HEK293 (cell line): Measurements from ENCODE around the gene LRRC15.

ENCODE experiments used
- CTCF ChIA-PET: fragments of 350-600 bp; formaldehyde crosslinking; extraction: SDS; loops from one replicate; lab custom pipeline; 2021; ENCODE audit warnings: antibody characterized with exemption; lab: Yijun Ruan, JAX
- POLR2A ChIA-PET: fragments of 300-600 bp; formaldehyde crosslinking; extraction: SDS; loops from one replicate; lab custom pipeline; 2020; ENCODE audit warnings: antibody characterized with exemption, inconsistent platforms; lab: Yijun Ruan, JAX
- H3K27ac ChIP-seq: fragments of 200-500 bp; sonication (Bioruptor generic); 2 replicates; pipeline ENCODE4 v1.5.1; 2014; ENCODE audit warnings: low read depth, low read length, control low read depth, inconsistent platforms; ENCODE audit errors: extremely low read depth
- H3K36me3 ChIP-seq, 2 experiments: fragments of 200-500 bp in 1 of 2; sonication (Bioruptor generic) in 1 of 2; 1 replicate in 1 of 2; 2 replicates in 1 of 2; pipeline ENCODE4 v1.5.1; 2014 to 2017; ENCODE audit warnings: inconsistent platforms in 2 of 2, low read length in 2 of 2; ENCODE audit not compliant: control insufficient read depth in 2 of 2, insufficient read depth in 1 of 2
- H3K4me1 ChIP-seq: fragments of 200-500 bp; sonication (Bioruptor generic); 2 replicates; pipeline ENCODE4 v1.5.1; 2014; ENCODE audit warnings: mild to moderate bottlenecking, low read length, inconsistent platforms; ENCODE audit not compliant: control insufficient read depth, insufficient read depth
- H3K4me3 ChIP-seq: 2 replicates; pipeline ENCODE4 v1.5.1; 2011; ENCODE audit warnings: low read depth, mild to moderate bottlenecking, control low read depth, low read length, moderate library complexity
- H3K9me3 ChIP-seq: fragments of 200-500 bp; sonication (Bioruptor generic); 2 replicates; pipeline ENCODE4 v1.5.1; 2014; ENCODE audit warnings: low read depth, low read length, inconsistent platforms; ENCODE audit not compliant: control insufficient read depth, insufficient read depth
- BCL11B ChIP-seq: fragments of 450-650 bp; formaldehyde crosslinking; IDR thresholded peaks from 2 replicates; pipeline ENCODE4 v1.5.1; 2016; ENCODE audit warnings: low read depth, missing biosample characterization, missing genetic modification characterization
- EGR2 ChIP-seq: fragments of 450-650 bp; formaldehyde crosslinking; IDR thresholded peaks from 2 replicates; pipeline ENCODE4 v1.5.1; 2016; ENCODE audit warnings: low read depth, missing biosample characterization, missing genetic modification characterization
- FEZF1 ChIP-seq: fragments of 450-650 bp; formaldehyde crosslinking; IDR thresholded peaks from 2 replicates; pipeline ENCODE4 v1.5.1; 2016; ENCODE audit warnings: missing biosample characterization, missing genetic modification characterization
- GLI4 ChIP-seq: fragments of 450-650 bp; formaldehyde crosslinking; IDR thresholded peaks from 2 replicates; pipeline ENCODE4 v1.5.1; 2016; ENCODE audit warnings: missing biosample characterization, missing genetic modification characterization
- GLIS1 ChIP-seq: fragments of 450-650 bp; formaldehyde crosslinking; IDR thresholded peaks from 2 replicates; pipeline ENCODE4 v1.5.1; 2016; ENCODE audit warnings: missing biosample characterization, missing genetic modification characterization
- HOXD13 ChIP-seq: sonication (generic); formaldehyde crosslinking; IDR thresholded peaks from 2 replicates; pipeline ENCODE4 v1.8.0; 2022; ENCODE audit warnings: missing genetic modification reagents, borderline replicate concordance
- KLF16 ChIP-seq: fragments of 450-650 bp; formaldehyde crosslinking; IDR thresholded peaks from 2 replicates; pipeline ENCODE4 v1.5.1; 2017; ENCODE audit warnings: missing biosample characterization, missing genetic modification characterization
- SP2 ChIP-seq: fragments of 450-650 bp; formaldehyde crosslinking; IDR thresholded peaks from 2 replicates; pipeline ENCODE4 v1.5.1; 2016; ENCODE audit warnings: missing biosample characterization, missing genetic modification characterization
- TRIM28 ChIP-seq: IDR thresholded peaks from 2 replicates; pipeline ENCODE4 v1.6.1; 2011; ENCODE audit warnings: low read length, control low read depth, borderline replicate concordance
- YY1 ChIP-seq: fragments of 450-650 bp; formaldehyde crosslinking; IDR thresholded peaks from 2 replicates; pipeline ENCODE4 v1.5.1; 2018; ENCODE audit warnings: missing biosample characterization, missing genetic modification characterization
- ZNF112 ChIP-seq: fragments of 450-650 bp; formaldehyde crosslinking; IDR thresholded peaks from 2 replicates; pipeline ENCODE4 v1.5.0; 2017; ENCODE audit warnings: missing biosample characterization, missing genetic modification characterization
- ZNF114 ChIP-seq: fragments of 450-650 bp; formaldehyde crosslinking; IDR thresholded peaks from 2 replicates; pipeline ENCODE4 v1.5.0; 2017; ENCODE audit warnings: missing biosample characterization, missing genetic modification characterization
- ZNF155 ChIP-seq: fragments of 450-650 bp; formaldehyde crosslinking; IDR thresholded peaks from 2 replicates; pipeline ENCODE4 v1.5.1; 2016; ENCODE audit warnings: missing biosample characterization, missing genetic modification characterization
- ZNF16 ChIP-seq: fragments of 450-650 bp; formaldehyde crosslinking; IDR thresholded peaks from 2 replicates; pipeline ENCODE4 v1.5.1; 2016; ENCODE audit warnings: low read depth, missing biosample characterization, missing genetic modification characterization
- ZNF248 ChIP-seq: fragments of 450-650 bp; formaldehyde crosslinking; IDR thresholded peaks from 2 replicates; pipeline ENCODE4 v1.5.1; 2017; ENCODE audit warnings: missing biosample characterization, missing genetic modification characterization
- ZNF341 ChIP-seq: fragments of 450-650 bp; formaldehyde crosslinking; IDR thresholded peaks from 2 replicates; pipeline ENCODE4; 2016; ENCODE audit warnings: low read depth, missing biosample characterization, missing genetic modification characterization
- ZNF433 ChIP-seq: fragments of 450-650 bp; formaldehyde crosslinking; IDR thresholded peaks from 2 replicates; pipeline ENCODE4 v1.5.1; 2016; ENCODE audit warnings: missing biosample characterization, missing genetic modification characterization, low read depth
- ZNF501 ChIP-seq: fragments of 450-650 bp; formaldehyde crosslinking; IDR thresholded peaks from 2 replicates; pipeline ENCODE4 v1.5.1; 2016; ENCODE audit warnings: missing biosample characterization, missing genetic modification characterization
- ZNF521 ChIP-seq: fragments of 450-650 bp; formaldehyde crosslinking; IDR thresholded peaks from 2 replicates; pipeline ENCODE4 v1.5.1; 2017; ENCODE audit warnings: missing biosample characterization, mild to moderate bottlenecking, missing genetic modification characterization
- ZNF626 ChIP-seq: fragments of 450-650 bp; sonication (Bioruptor Pico); formaldehyde crosslinking; IDR thresholded peaks from 2 replicates; pipeline ENCODE4 v1.5.1; 2018; ENCODE audit warnings: missing biosample characterization, missing genetic modification characterization, inconsistent platforms
- ZNF670 ChIP-seq: fragments of 450-650 bp; formaldehyde crosslinking; IDR thresholded peaks from 2 replicates; pipeline ENCODE4 v1.5.1; 2016; ENCODE audit warnings: missing biosample characterization, missing genetic modification characterization, low read depth
- ZSCAN16 ChIP-seq: fragments of 450-650 bp; formaldehyde crosslinking; IDR thresholded peaks from 2 replicates; pipeline ENCODE4 v1.5.1; 2016; ENCODE audit warnings: missing biosample characterization, missing genetic modification characterization
- TF ChIP-seq, protein P1 (sequence below): fragments of 450-650 bp; formaldehyde crosslinking; IDR thresholded peaks from 2 replicates; pipeline ENCODE4 v1.5.1; 2016; ENCODE audit warnings: missing biosample characterization, missing genetic modification characterization, low read depth
- TF ChIP-seq, protein P2 (sequence below): fragments of 450-650 bp; formaldehyde crosslinking; IDR thresholded peaks from 2 replicates; pipeline ENCODE4 v1.5.1; 2016; ENCODE audit warnings: missing biosample characterization, missing genetic modification characterization
- TF ChIP-seq, protein P3 (sequence below): fragments of 450-650 bp; formaldehyde crosslinking; IDR thresholded peaks from 2 replicates; pipeline ENCODE4 v1.5.1; 2017; ENCODE audit warnings: missing biosample characterization, missing genetic modification characterization
- TF ChIP-seq, protein P4 (sequence below): fragments of 450-650 bp; formaldehyde crosslinking; IDR thresholded peaks from 2 replicates; pipeline ENCODE4 v1.5.1; 2016; ENCODE audit warnings: missing biosample characterization, missing genetic modification characterization
- TF ChIP-seq, protein P5 (sequence below): fragments of 450-650 bp; formaldehyde crosslinking; IDR thresholded peaks from 2 replicates; pipeline ENCODE4 v1.5.1; 2016; ENCODE audit warnings: missing biosample characterization, missing genetic modification characterization
- TF ChIP-seq, protein P6 (sequence below): fragments of 450-650 bp; formaldehyde crosslinking; IDR thresholded peaks from 2 replicates; pipeline ENCODE4 v1.5.1; 2017; ENCODE audit warnings: missing biosample characterization, missing genetic modification characterization

Gene LRRC15

DNA sequence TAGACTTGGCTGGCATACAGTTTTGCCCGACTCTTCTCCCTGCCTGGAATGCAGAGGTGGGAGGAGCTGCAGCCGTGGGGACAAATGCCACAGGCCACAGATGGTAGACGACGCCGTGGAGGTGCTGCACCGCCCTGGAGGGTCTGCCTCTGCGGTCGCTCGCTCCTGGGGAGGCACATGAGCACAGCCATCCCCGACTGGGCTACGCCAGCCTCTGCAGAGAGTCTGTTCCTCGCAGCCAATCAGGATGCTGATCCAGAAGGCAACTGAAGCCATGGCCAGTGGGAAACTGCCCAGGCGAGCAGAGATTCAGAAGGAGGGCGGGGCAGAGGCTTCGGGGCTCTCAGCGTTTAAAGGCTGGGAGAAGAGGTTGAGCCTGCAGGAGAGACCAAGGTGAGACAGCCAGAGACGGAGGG lies 11.9 kb upstream of the LRRC15 start (continued):
- TF ChIP-seq GLIS1 (tag by site-specific recombination) = no peak
- TF ChIP-seq, protein P1, sequence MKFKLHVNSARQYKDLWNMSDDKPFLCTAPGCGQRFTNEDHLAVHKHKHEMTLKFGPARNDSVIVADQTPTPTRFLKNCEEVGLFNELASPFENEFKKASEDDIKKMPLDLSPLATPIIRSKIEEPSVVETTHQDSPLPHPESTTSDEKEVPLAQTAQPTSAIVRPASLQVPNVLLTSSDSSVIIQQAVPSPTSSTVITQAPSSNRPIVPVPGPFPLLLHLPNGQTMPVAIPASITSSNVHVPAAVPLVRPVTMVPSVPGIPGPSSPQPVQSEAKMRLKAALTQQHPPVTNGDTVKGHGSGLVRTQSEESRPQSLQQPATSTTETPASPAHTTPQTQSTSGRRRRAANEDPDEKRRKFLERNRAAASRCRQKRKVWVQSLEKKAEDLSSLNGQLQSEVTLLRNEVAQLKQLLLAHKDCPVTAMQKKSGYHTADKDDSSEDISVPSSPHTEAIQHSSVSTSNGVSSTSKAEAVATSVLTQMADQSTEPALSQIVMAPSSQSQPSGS (tag by site-specific recombination) = no peak
- no peak for TF ChIP-seq SP2 (tag by site-specific recombination)

DNA sequence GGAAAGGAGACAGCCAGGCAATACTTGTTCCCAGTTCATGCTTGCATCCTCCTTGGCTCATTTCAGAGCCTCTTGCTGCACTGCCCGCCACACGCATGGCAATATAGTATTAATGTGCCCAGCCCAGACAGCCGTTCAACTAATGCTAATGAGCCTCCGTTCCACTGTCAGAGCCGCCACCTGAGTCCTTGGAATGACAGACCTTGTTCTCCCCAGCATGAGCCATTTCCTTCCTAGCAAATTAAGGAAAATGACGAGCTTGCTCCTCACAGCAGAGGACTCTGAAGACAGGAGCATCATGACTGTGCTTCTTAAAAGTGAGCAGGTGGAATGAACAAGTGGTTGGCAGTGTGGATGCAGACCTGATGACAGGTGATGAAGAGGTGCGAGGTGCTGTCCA lies 10.8 kb upstream of the LRRC15 start:
- H3K36me3 ChIP-seq = no peaks in the 10 kb centered on the region
- H3K4me3 ChIP-seq = no peak overlapping the region
- no peaks in the 10 kb centered on the region for H3K9me3 ChIP-seq
- no peak overlapping the region for H3K27ac ChIP-seq
- POLR2A ChIA-PET = no interaction called here
- no peak for TF ChIP-seq ZNF433
- TF ChIP-seq ZNF501 (tag by site-specific recombination) = no peak
- TF ChIP-seq FEZF1 (tag by site-specific recombination) = no peak
- no peak for TF ChIP-seq GLI4 (tag by site-specific recombination)
- no peak for TF ChIP-seq KLF16 (tag by site-specific recombination)
- no peak for TF ChIP-seq ZNF341
- no peak for TF ChIP-seq ZNF155
- TF ChIP-seq ZNF521 (tag by site-specific recombination) = no peak
- no peak for TF ChIP-seq HOXD13 (CRISPR knock-in tag)
- TF ChIP-seq, all 188 proteins: peak for 0
- H3K4me1 ChIP-seq = no peaks in the 10 kb centered on the region
- CTCF ChIA-PET = no interaction called here

DNA sequence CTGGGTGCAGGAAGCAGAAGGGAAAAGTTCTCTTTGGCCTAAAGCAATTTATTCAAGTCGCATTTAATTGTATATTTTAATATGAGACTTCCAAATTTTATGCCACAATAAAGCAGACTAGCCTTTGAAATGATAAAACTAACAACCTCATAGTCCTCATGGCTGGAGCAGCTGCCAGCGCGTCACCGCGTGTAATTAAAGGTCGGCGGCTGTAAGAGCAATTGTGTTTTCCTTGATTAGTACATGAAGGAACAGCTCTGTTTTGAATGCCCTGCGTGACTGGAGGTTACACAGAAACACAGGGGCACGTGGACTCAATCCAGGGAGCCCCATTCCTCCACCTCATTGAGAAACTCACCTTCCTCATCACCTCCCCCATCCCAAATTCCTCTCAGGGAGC lies 10.1 kb upstream of the LRRC15 start:
- Histone ChIP-seq H3K4me1 (no peaks in the 10 kb centered on the region), H3K4me3 (no peak overlapping the region), H3K27ac (no peak overlapping the region), H3K36me3 (no peaks in the 10 kb centered on the region), H3K9me3 (no peaks in the 10 kb centered on the region)
- ChIA-PET POLR2A (no interaction called here), CTCF (no interaction called here)
- TF ChIP-seq ZNF114 (tag by site-specific recombination) (no peak), ZNF248 (no peak), EGR2 (tag by site-specific recombination) (no peak), ZNF626 (tag by site-specific recombination) (no peak), ZNF16 (tag by site-specific recombination) (no peak), YY1 (tag by site-specific recombination) (no peak), TRIM28 (no peak), ZNF112 (tag by site-specific recombination) (no peak), BCL11B (tag by site-specific recombination) (no peak), ZSCAN16 (no peak), ZNF670 (tag by site-specific recombination) (no peak)
- TF ChIP-seq, protein P2, sequence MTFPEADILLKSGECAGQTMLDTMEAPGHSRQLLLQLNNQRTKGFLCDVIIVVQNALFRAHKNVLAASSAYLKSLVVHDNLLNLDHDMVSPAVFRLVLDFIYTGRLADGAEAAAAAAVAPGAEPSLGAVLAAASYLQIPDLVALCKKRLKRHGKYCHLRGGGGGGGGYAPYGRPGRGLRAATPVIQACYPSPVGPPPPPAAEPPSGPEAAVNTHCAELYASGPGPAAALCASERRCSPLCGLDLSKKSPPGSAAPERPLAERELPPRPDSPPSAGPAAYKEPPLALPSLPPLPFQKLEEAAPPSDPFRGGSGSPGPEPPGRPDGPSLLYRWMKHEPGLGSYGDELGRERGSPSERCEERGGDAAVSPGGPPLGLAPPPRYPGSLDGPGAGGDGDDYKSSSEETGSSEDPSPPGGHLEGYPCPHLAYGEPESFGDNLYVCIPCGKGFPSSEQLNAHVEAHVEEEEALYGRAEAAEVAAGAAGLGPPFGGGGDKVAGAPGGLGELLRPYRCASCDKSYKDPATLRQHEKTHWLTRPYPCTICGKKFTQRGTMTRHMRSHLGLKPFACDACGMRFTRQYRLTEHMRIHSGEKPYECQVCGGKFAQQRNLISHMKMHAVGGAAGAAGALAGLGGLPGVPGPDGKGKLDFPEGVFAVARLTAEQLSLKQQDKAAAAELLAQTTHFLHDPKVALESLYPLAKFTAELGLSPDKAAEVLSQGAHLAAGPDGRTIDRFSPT (tag by site-specific recombination) = no peak
- TF ChIP-seq, protein P3, sequence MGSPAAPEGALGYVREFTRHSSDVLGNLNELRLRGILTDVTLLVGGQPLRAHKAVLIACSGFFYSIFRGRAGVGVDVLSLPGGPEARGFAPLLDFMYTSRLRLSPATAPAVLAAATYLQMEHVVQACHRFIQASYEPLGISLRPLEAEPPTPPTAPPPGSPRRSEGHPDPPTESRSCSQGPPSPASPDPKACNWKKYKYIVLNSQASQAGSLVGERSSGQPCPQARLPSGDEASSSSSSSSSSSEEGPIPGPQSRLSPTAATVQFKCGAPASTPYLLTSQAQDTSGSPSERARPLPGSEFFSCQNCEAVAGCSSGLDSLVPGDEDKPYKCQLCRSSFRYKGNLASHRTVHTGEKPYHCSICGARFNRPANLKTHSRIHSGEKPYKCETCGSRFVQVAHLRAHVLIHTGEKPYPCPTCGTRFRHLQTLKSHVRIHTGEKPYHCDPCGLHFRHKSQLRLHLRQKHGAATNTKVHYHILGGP (tag by site-specific recombination) = no peak
- TF ChIP-seq, protein P4, sequence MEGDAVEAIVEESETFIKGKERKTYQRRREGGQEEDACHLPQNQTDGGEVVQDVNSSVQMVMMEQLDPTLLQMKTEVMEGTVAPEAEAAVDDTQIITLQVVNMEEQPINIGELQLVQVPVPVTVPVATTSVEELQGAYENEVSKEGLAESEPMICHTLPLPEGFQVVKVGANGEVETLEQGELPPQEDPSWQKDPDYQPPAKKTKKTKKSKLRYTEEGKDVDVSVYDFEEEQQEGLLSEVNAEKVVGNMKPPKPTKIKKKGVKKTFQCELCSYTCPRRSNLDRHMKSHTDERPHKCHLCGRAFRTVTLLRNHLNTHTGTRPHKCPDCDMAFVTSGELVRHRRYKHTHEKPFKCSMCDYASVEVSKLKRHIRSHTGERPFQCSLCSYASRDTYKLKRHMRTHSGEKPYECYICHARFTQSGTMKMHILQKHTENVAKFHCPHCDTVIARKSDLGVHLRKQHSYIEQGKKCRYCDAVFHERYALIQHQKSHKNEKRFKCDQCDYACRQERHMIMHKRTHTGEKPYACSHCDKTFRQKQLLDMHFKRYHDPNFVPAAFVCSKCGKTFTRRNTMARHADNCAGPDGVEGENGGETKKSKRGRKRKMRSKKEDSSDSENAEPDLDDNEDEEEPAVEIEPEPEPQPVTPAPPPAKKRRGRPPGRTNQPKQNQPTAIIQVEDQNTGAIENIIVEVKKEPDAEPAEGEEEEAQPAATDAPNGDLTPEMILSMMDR (tag by site-specific recombination) = no peak
- TF ChIP-seq, protein P5, sequence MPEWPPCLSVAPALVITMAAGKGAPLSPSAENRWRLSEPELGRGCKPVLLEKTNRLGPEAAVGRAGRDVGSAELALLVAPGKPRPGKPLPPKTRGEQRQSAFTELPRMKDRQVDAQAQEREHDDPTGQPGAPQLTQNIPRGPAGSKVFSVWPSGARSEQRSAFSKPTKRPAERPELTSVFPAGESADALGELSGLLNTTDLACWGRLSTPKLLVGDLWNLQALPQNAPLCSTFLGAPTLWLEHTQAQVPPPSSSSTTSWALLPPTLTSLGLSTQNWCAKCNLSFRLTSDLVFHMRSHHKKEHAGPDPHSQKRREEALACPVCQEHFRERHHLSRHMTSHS (tag by site-specific recombination) = no peak
- TF ChIP-seq, protein P6, sequence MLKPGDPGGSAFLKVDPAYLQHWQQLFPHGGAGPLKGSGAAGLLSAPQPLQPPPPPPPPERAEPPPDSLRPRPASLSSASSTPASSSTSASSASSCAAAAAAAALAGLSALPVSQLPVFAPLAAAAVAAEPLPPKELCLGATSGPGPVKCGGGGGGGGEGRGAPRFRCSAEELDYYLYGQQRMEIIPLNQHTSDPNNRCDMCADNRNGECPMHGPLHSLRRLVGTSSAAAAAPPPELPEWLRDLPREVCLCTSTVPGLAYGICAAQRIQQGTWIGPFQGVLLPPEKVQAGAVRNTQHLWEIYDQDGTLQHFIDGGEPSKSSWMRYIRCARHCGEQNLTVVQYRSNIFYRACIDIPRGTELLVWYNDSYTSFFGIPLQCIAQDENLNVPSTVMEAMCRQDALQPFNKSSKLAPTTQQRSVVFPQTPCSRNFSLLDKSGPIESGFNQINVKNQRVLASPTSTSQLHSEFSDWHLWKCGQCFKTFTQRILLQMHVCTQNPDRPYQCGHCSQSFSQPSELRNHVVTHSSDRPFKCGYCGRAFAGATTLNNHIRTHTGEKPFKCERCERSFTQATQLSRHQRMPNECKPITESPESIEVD (tag by site-specific recombination) = no peak
